BLaER1 (cell line): ENCODE data around the gene DOCK7.

Experiments
- H3K27ac ChIP-seq: shearing (Covaris generic); formaldehyde crosslinking; 2 replicates; pipeline ENCODE4 v1.8.1; 2022
- H3K27me3 ChIP-seq: shearing (Covaris generic); formaldehyde crosslinking; 2 replicates; pipeline ENCODE4 v1.8.1; 2022
- H3K36me3 ChIP-seq: shearing (Covaris generic); formaldehyde crosslinking; 2 replicates; pipeline ENCODE4 v1.8.1; 2022
- H3K4me1 ChIP-seq: shearing (Covaris generic); formaldehyde crosslinking; 2 replicates; pipeline ENCODE4 v1.8.1; 2022
- H3K4me2 ChIP-seq: shearing (Covaris generic); formaldehyde crosslinking; 2 replicates; pipeline ENCODE4 v1.8.1; 2022
- H3K4me3 ChIP-seq: shearing (Covaris generic); formaldehyde crosslinking; 2 replicates; pipeline ENCODE4 v1.8.1; 2022
- H3K9ac ChIP-seq: shearing (Covaris generic); formaldehyde crosslinking; 2 replicates; pipeline ENCODE4 v1.8.1; 2022
- H3K9me3 ChIP-seq: shearing (Covaris generic); formaldehyde crosslinking; 2 replicates; pipeline ENCODE4 v1.8.1; 2022
- H4K20me1 ChIP-seq: shearing (Covaris generic); formaldehyde crosslinking; 2 replicates; pipeline ENCODE4 v1.8.1; 2022
- Cebpa-rat ChIP-seq: shearing (Covaris generic); IDR thresholded peaks from 2 replicates; pipeline ENCODE4 v1.8.1; 2022

The DOCK7 gene

GRCh38 chr1:62405247-62405646 lies 282.9 kb downstream of the DOCK7 start:
- no peaks in the 10 kb centered on the region for H3K36me3 ChIP-seq
- no peak overlapping the region for H3K4me2 ChIP-seq
- no peak overlapping the region for H3K27ac ChIP-seq
- no peaks in the 10 kb centered on the region for H4K20me1 ChIP-seq
- no peaks in the 10 kb centered on the region for H3K9me3 ChIP-seq
- no peaks in the 10 kb centered on the region for H3K4me1 ChIP-seq
- no peak for TF ChIP-seq Cebpa-rat
- no peaks in the 10 kb centered on the region for H3K27me3 ChIP-seq
- H3K9ac ChIP-seq: no peak overlapping the region
- no peak overlapping the region for H3K4me3 ChIP-seq
